IMR-90 (cell line): ENCODE measurements around the gene TJP1.

ENCODE experiments used
- BHLHE40 ChIP-seq: fragments of 150-350 bp; IDR thresholded peaks from 2 replicates; pipeline ENCODE4 v1.6.1; 2016; ENCODE audit warnings: mild to moderate bottlenecking, low read depth, low read length
- CEBPB ChIP-seq: IDR thresholded peaks from 2 replicates; pipeline ENCODE4 v1.6.1; 2012; ENCODE audit warnings: low read depth, low read length, improper control_type of control experiment
- CHD1 ChIP-seq: IDR thresholded peaks from 2 replicates; pipeline ENCODE4 v1.6.1; 2012; ENCODE audit warnings: low read depth, low read length, improper control_type of control experiment
- MXI1 ChIP-seq: IDR thresholded peaks from 2 replicates; pipeline ENCODE4 v1.6.1; 2012; ENCODE audit warnings: low read depth, mild to moderate bottlenecking, low read length, moderate library complexity, borderline replicate concordance
- POLR2A ChIP-seq: IDR thresholded peaks from 2 replicates; pipeline ENCODE4 v1.6.1; 2012; ENCODE audit warnings: mild to moderate bottlenecking, low read depth, low read length
- TF ChIP-seq, protein P1 (sequence below): conservative IDR thresholded peaks from 2 replicates; pipeline ENCODE4 v1.5.1; 2012; ENCODE audit warnings: mild to moderate bottlenecking, low read depth, low read length, improper control_type of control experiment
- TF ChIP-seq, protein P2 (sequence below): fragments of 150-350 bp; IDR thresholded peaks from 2 replicates; pipeline ENCODE4 v1.6.1; 2016; ENCODE audit warnings: low read depth, mild to moderate bottlenecking, low read length, moderate library complexity, borderline replicate concordance

DNA sequence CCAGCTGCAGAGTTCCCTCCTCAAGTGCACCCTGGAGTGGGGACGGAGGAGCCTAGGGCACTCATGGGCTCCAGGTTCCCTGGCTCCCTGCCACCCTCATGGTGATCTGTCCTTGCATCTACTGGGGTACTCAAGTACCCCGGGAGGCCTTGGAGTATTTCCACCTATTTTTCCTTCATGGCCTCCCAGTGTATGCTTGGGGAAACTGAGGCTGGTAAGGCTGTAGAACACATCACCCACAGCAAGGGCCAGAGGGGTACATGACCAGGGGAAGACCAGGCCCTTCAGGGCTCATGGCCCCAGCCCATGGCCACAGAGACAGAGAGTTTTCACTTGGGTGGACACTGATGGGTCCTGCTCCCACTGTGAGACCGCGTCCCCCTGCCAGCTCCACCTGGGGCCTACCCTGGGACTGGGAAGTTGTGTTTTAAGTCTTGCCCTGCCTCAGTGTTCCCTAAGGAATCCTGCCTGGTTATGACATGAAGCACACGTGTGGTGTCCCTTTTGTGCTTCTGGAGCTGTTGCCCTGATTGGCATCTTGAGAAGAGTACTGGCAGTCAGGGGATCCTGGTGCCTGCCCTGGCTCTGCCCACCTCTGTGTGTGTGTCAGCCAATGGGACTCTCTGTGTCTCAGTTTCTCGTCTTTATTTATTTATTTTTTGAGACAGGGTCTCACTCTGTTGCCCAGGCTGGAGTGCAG lies 132.8 kb downstream of the TJP1 start:
- TF ChIP-seq POLR2A (no peak), MXI1 (no peak), CEBPB (no peak), BHLHE40 (no peak), CHD1 (no peak)
- TF ChIP-seq, protein P1, sequence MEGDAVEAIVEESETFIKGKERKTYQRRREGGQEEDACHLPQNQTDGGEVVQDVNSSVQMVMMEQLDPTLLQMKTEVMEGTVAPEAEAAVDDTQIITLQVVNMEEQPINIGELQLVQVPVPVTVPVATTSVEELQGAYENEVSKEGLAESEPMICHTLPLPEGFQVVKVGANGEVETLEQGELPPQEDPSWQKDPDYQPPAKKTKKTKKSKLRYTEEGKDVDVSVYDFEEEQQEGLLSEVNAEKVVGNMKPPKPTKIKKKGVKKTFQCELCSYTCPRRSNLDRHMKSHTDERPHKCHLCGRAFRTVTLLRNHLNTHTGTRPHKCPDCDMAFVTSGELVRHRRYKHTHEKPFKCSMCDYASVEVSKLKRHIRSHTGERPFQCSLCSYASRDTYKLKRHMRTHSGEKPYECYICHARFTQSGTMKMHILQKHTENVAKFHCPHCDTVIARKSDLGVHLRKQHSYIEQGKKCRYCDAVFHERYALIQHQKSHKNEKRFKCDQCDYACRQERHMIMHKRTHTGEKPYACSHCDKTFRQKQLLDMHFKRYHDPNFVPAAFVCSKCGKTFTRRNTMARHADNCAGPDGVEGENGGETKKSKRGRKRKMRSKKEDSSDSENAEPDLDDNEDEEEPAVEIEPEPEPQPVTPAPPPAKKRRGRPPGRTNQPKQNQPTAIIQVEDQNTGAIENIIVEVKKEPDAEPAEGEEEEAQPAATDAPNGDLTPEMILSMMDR, result no peak
- TF ChIP-seq, protein P2, sequence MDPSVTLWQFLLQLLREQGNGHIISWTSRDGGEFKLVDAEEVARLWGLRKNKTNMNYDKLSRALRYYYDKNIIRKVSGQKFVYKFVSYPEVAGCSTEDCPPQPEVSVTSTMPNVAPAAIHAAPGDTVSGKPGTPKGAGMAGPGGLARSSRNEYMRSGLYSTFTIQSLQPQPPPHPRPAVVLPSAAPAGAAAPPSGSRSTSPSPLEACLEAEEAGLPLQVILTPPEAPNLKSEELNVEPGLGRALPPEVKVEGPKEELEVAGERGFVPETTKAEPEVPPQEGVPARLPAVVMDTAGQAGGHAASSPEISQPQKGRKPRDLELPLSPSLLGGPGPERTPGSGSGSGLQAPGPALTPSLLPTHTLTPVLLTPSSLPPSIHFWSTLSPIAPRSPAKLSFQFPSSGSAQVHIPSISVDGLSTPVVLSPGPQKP, result no peak
